ENCODE measurements around the gene HPGDS. TPM values are rescaled to one million over a fixed set of nuclear protein-coding genes. Genes with fewer than 3 reads are reported as not detected.

Gene HPGDS
- total RNA-seq, 1 donor from 2014 or later, result not detected

DNA sequence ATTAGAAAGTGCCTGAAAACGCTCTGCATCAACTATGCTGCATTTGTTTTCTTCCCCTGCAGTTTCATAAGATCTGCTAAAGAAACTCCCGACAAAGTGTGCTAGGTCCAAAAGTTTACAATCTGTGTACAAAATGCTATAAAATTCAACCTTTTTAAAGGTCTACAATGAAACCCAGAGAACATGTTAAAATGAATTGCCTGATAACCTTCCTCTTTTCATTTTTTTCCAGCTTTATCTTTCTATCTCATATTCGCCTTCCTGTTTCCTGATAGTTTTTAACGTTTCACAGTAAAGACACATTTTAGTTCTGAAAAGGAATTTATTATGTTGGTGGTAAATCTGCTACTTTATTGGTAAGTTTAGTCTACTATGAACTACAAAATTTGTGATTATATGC, 9.5 kb upstream of the HPGDS start:
- peaks cover 14% of the 10 kb centered on the region for H3K27me3 Mint-ChIP-seq
- DNase-seq (no peak), ATAC-seq (ENCODE audit: low read depth) (no peak)
- POLR2A ChIA-PET, result no interaction called here
- no peak overlapping the region for H3K27ac Mint-ChIP-seq
- H3K9me3 Mint-ChIP-seq, result no peaks in the 10 kb centered on the region
- H3K36me3 Mint-ChIP-seq (ENCODE audit: low read depth), result no peaks in the 10 kb centered on the region
- H3K4me1 Mint-ChIP-seq, result no peaks in the 10 kb centered on the region
- intact Hi-C loops (cut with micrococcal nuclease), result no loop called here
- TF ChIP-seq, protein P1, sequence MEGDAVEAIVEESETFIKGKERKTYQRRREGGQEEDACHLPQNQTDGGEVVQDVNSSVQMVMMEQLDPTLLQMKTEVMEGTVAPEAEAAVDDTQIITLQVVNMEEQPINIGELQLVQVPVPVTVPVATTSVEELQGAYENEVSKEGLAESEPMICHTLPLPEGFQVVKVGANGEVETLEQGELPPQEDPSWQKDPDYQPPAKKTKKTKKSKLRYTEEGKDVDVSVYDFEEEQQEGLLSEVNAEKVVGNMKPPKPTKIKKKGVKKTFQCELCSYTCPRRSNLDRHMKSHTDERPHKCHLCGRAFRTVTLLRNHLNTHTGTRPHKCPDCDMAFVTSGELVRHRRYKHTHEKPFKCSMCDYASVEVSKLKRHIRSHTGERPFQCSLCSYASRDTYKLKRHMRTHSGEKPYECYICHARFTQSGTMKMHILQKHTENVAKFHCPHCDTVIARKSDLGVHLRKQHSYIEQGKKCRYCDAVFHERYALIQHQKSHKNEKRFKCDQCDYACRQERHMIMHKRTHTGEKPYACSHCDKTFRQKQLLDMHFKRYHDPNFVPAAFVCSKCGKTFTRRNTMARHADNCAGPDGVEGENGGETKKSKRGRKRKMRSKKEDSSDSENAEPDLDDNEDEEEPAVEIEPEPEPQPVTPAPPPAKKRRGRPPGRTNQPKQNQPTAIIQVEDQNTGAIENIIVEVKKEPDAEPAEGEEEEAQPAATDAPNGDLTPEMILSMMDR (IDR thresholded peaks at IDR 0.05), result no peak
- CTCF ChIA-PET, result no interaction called here
- H3K4me3 Mint-ChIP-seq, result no peak overlapping the region

DNA sequence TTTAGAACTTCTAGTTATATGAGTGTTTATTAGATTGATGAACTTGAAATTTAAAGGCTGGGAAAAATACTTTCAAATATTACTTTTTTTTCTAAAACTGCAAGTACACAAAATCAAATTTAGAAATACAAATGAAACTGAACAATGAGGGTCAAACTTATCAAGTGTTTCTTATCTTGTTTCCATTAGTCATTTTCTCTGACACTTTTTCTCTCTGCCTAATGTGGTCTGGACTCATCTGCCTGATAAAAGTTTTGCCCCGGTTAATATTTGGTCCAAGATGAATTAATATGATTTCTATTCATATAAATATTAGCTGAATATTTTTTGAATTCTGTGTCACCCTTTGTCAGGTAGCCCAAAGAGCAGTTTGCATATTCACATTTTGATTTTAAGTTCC, 8.7 kb upstream of the HPGDS start:
- intact Hi-C loops (cut with micrococcal nuclease), result no loop called here
- TF ChIP-seq, protein P1 (IDR thresholded peaks at IDR 0.05), result no peak
- POLR2A ChIA-PET, result no interaction called here
- H3K27me3 Mint-ChIP-seq, result peaks cover 14% of the 10 kb centered on the region
- H3K4me1 Mint-ChIP-seq, result no peaks in the 10 kb centered on the region
- no peak overlapping the region for H3K4me3 Mint-ChIP-seq
- no peak overlapping the region for H3K27ac Mint-ChIP-seq
- H3K9me3 Mint-ChIP-seq, result no peaks in the 10 kb centered on the region
- ATAC-seq (ENCODE audit: low read depth) (no peak), DNase-seq (no peak)
- no peaks in the 10 kb centered on the region for H3K36me3 Mint-ChIP-seq (ENCODE audit: low read depth)
- CTCF ChIA-PET, result no interaction called here

DNA sequence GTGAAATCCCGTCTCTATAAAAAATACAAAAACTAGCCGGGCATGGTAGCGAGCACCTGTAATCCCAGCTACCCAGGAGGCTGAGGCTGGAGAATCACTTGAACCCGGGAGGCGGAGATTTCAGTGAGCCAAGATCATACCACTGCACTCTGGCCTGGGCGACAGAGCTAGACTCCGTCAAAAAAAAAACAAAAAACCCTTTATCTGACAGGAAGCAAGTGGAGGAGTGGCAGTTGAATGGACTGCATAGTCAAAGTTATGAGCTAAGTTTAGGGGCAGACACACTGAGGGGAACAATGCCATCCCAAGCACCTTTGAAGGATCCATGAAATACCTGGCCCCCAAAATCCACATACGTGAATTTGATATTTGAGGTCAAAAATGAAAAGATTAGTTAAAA, 7.5 kb upstream of the HPGDS start:
- TF ChIP-seq, protein P1 (IDR thresholded peaks at IDR 0.05), result no peak
- no peaks in the 10 kb centered on the region for H3K9me3 Mint-ChIP-seq
- no peaks in the 10 kb centered on the region for H3K36me3 Mint-ChIP-seq (ENCODE audit: low read depth)
- intact Hi-C loops (cut with micrococcal nuclease), result no loop called here
- ATAC-seq (ENCODE audit: low read depth) (no peak), DNase-seq (no peak)
- ChIA-PET CTCF (no interaction called here), POLR2A (no interaction called here)
- H3K4me1 Mint-ChIP-seq, result no peaks in the 10 kb centered on the region
- H3K4me3 Mint-ChIP-seq, result no peak overlapping the region
- H3K27ac Mint-ChIP-seq, result no peak overlapping the region
- peaks cover 14% of the 10 kb centered on the region for H3K27me3 Mint-ChIP-seq

DNA sequence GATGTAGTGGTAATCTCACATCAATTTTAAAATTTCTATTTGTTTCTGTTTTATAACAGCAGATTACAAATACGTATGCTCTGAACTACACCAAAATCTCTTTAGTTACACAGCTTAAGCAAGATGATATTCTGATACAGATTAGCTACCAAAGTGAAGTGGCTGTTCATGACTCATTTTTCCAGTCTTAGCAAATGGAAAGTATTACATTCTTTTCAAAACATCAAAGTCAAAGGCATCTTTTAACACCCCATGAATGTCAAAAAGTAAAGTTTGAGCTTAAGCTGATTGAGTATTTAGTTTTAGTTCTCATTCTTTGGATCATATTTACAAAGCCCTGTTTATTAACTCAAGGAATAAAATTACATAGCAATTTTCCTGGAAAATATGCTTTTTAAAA, 6.6 kb upstream of the HPGDS start:
- Mint-ChIP-seq H3K36me3 (ENCODE audit: low read depth) (no peaks in the 10 kb centered on the region), H3K9me3 (no peaks in the 10 kb centered on the region), H3K4me3 (no peak overlapping the region), H3K27ac (no peak overlapping the region), H3K27me3 (peaks cover 14% of the 10 kb centered on the region), H3K4me1 (no peaks in the 10 kb centered on the region)
- POLR2A ChIA-PET, result no interaction called here
- TF ChIP-seq, protein P1 (IDR thresholded peaks at IDR 0.05), result no peak
- ATAC-seq (ENCODE audit: low read depth) (no peak), DNase-seq (no peak)
- CTCF ChIA-PET, result no interaction called here
- intact Hi-C loops (cut with micrococcal nuclease), result no loop called here

DNA sequence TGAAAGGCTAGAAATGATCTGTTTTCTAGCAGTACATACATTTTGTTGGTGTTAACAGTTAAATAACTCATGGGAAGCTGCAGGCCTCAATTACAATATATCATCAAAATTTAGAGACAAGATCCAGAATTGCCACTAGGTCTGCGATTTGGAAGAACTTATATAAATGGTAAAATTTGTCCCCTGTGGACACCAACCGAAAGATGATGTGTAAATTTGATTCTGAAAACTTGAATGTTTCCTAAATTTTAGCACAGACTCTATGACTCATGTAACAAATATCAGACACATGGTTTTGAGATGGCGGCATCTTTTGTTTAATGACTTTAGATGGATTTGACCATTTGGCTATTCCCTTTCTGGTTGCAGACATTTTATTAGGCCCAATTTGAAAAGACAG, 6.0 kb upstream of the HPGDS start:
- ChIA-PET CTCF (no interaction called here), POLR2A (no interaction called here)
- H3K27me3 Mint-ChIP-seq, result peaks cover 14% of the 10 kb centered on the region
- H3K4me3 Mint-ChIP-seq, result no peak overlapping the region
- no peaks in the 10 kb centered on the region for H3K9me3 Mint-ChIP-seq
- DNase-seq, result no peak
- H3K4me1 Mint-ChIP-seq, result no peaks in the 10 kb centered on the region
- no peak for ATAC-seq (ENCODE audit: low read depth)
- intact Hi-C loops (cut with micrococcal nuclease), result no loop called here
- no peak overlapping the region for H3K27ac Mint-ChIP-seq
- H3K36me3 Mint-ChIP-seq (ENCODE audit: low read depth), result no peaks in the 10 kb centered on the region
- TF ChIP-seq, protein P1 (IDR thresholded peaks at IDR 0.05), result no peak
